Fibroblast of villous mesenchyme (primary cell): Measurements from ENCODE around the gene ST6GALNAC4. TPM values are rescaled to one million over a fixed set of nuclear protein-coding genes. Genes with fewer than 3 reads are reported as not detected.

Experiments used
- DNase-seq: peaks from one replicate; pipeline ENCODE4 v3.0.0-alpha.2; 2010; ENCODE audit warnings: low read depth
- H3K4me3 ChIP-seq: 2 replicates; pipeline ENCODE4 v1.5.1; 2011; ENCODE audit warnings: low read depth, mild to moderate bottlenecking, low read length
- CTCF ChIP-seq: IDR thresholded peaks from 2 replicates; pipeline ENCODE4 v1.5.1; 2012; ENCODE audit warnings: low read depth, mild to moderate bottlenecking, low read length; ENCODE audit not compliant: insufficient read depth
- total RNA-seq: library from RNA; depleted of rRNA; stranded (reverse); fragments of >200 nt; gene quantifications from 2 replicates; pipeline ENCODE4 v1.2.3, GENCODE V29; 2012

The ST6GALNAC4 gene
- total RNA-seq, 1 donor: 34.1 TPM

GRCh38 chr9:127925959-127926905 lies 9.4 kb upstream of the ST6GALNAC4 start:
- no peak overlapping the region for H3K4me3 ChIP-seq
- DNase-seq: no peak
- TF ChIP-seq CTCF: no peak

- DNase-seq: no peak
- no peak overlapping the region for H3K4me3 ChIP-seq
- TF ChIP-seq CTCF: no peak
Measured at GRCh38 chr9:127924736-127925444, 8.0 kb upstream of the ST6GALNAC4 start.

- no peak for TF ChIP-seq CTCF
- peak; percentile 82 for DNase-seq
- H3K4me3 ChIP-seq: no peak overlapping the region
Measured at GRCh38 chr9:127923771-127924170, 6.9 kb upstream of the ST6GALNAC4 start.

- DNase-seq: no peak
- no peak overlapping the region for H3K4me3 ChIP-seq
- no peak for TF ChIP-seq CTCF
Measured at GRCh38 chr9:127923046-127923445, 6.2 kb upstream of the ST6GALNAC4 start.

GRCh38 chr9:127921557-127922120 lies 4.8 kb upstream of the ST6GALNAC4 start:
- peak; percentile 74 for TF ChIP-seq CTCF
- peak overlapping the region; percentile 32 for H3K4me3 ChIP-seq
- DNase-seq: peak; percentile 50

GRCh38 chr9:127920794-127921193 lies 4.0 kb upstream of the ST6GALNAC4 start:
- TF ChIP-seq CTCF: no peak
- H3K4me3 ChIP-seq: no peak overlapping the region
- DNase-seq: no peak
